Measurements from ENCODE around the gene ZNF557. TPM values are rescaled to one million over a fixed set of nuclear protein-coding genes. Genes with fewer than 3 reads are reported as not detected.

Gene ZNF557
- total RNA-seq, 1 donor from 2014 or later, result 11.2 TPM

Other genes with a start within 250 kb of the ZNF557 start
- gene ADGRE1, start 182.1 kb upstream of the ZNF557 start, total RNA-seq, result 1.8 TPM
- gene MBD3L2B, start 48.3 kb upstream of the ZNF557 start, total RNA-seq, result not detected
- gene MBD3L5, start 39.1 kb upstream of the ZNF557 start, total RNA-seq, result not detected
- not detected for gene MBD3L4, start 29.5 kb upstream of the ZNF557 start, total RNA-seq
- not detected for gene MBD3L2, start 20.4 kb upstream of the ZNF557 start, total RNA-seq
- gene MBD3L3, start 11.0 kb upstream of the ZNF557 start, total RNA-seq, result not detected
- gene INSR, start 224.7 kb downstream of the ZNF557 start, total RNA-seq, result 37.3 TPM

All from lower lobe of right lung (tissue), 1 donor.